Measurements from ENCODE around the gene ARSA.

DNA sequence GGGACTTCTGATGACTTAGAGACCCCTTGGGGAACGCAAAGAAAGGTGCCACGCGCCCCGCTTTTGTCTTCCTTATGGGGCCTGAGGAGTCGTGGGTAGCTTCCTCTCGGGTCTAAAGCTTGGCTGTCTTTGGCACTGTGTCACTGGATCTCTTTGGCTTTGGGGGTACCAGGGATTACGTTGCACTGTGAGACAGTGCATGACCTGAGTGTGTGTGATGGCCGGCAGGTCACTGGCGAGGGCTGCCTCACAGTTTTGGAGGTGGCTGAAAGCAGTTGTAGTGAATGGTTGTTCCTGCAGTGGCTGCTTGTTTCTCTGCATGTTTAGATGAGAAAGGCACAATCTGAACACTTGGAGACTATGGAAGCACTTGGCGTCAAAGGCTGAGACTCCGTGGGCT lies 5.8 kb upstream of the ARSA start:
- TF ChIP-seq, protein P1, sequence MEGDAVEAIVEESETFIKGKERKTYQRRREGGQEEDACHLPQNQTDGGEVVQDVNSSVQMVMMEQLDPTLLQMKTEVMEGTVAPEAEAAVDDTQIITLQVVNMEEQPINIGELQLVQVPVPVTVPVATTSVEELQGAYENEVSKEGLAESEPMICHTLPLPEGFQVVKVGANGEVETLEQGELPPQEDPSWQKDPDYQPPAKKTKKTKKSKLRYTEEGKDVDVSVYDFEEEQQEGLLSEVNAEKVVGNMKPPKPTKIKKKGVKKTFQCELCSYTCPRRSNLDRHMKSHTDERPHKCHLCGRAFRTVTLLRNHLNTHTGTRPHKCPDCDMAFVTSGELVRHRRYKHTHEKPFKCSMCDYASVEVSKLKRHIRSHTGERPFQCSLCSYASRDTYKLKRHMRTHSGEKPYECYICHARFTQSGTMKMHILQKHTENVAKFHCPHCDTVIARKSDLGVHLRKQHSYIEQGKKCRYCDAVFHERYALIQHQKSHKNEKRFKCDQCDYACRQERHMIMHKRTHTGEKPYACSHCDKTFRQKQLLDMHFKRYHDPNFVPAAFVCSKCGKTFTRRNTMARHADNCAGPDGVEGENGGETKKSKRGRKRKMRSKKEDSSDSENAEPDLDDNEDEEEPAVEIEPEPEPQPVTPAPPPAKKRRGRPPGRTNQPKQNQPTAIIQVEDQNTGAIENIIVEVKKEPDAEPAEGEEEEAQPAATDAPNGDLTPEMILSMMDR (IDR thresholded peaks at IDR 0.05; ENCODE audit: low read depth, low read length, missing input control), result no peak
- TF ChIP-seq HNF4G (IDR thresholded peaks at IDR 0.05) (no peak), TAF1 (conservative IDR thresholded peaks at IDR 0.05) (no peak)
- TF ChIP-seq, protein P2, sequence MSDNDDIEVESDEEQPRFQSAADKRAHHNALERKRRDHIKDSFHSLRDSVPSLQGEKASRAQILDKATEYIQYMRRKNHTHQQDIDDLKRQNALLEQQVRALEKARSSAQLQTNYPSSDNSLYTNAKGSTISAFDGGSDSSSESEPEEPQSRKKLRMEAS (IDR thresholded peaks at IDR 0.05), result no peak
- TF ChIP-seq, protein P3, sequence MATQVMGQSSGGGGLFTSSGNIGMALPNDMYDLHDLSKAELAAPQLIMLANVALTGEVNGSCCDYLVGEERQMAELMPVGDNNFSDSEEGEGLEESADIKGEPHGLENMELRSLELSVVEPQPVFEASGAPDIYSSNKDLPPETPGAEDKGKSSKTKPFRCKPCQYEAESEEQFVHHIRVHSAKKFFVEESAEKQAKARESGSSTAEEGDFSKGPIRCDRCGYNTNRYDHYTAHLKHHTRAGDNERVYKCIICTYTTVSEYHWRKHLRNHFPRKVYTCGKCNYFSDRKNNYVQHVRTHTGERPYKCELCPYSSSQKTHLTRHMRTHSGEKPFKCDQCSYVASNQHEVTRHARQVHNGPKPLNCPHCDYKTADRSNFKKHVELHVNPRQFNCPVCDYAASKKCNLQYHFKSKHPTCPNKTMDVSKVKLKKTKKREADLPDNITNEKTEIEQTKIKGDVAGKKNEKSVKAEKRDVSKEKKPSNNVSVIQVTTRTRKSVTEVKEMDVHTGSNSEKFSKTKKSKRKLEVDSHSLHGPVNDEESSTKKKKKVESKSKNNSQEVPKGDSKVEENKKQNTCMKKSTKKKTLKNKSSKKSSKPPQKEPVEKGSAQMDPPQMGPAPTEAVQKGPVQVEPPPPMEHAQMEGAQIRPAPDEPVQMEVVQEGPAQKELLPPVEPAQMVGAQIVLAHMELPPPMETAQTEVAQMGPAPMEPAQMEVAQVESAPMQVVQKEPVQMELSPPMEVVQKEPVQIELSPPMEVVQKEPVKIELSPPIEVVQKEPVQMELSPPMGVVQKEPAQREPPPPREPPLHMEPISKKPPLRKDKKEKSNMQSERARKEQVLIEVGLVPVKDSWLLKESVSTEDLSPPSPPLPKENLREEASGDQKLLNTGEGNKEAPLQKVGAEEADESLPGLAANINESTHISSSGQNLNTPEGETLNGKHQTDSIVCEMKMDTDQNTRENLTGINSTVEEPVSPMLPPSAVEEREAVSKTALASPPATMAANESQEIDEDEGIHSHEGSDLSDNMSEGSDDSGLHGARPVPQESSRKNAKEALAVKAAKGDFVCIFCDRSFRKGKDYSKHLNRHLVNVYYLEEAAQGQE (IDR thresholded peaks at IDR 0.05), result no peak
